Measurements from ENCODE around the gene NAA38. TPM values are rescaled to one million over a fixed set of nuclear protein-coding genes. Genes with fewer than 3 reads are reported as not detected.

Gene NAA38
- total RNA-seq, 1 experiment from 2014 or later, result 50.2 TPM

DNA sequence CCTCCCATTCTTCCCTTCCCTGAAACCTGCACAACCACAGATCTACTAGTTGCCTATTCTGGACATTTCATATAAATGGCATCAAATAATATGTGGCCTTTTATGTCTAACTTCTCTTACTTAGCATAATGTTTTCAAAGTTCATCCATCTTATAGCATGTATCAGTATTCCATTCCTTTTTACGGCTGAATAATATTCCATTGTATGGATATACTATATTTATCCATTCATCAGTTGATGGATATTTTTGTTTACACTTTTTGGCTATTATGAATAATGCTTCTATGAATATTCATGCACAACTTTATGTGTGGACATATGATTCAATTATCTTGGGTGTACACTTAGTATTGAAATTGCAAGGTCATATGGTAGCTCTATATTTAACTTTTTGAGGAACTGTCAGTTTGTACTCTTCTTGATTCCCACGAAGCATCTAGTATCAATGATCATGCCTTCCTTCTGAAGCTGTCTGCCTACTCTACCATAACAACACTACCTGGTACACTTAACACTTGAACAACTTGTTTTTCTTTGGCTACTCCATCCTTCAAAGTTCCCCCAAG is 18.5 kb upstream of the NAA38 start:
- TF ChIP-seq, protein P1, sequence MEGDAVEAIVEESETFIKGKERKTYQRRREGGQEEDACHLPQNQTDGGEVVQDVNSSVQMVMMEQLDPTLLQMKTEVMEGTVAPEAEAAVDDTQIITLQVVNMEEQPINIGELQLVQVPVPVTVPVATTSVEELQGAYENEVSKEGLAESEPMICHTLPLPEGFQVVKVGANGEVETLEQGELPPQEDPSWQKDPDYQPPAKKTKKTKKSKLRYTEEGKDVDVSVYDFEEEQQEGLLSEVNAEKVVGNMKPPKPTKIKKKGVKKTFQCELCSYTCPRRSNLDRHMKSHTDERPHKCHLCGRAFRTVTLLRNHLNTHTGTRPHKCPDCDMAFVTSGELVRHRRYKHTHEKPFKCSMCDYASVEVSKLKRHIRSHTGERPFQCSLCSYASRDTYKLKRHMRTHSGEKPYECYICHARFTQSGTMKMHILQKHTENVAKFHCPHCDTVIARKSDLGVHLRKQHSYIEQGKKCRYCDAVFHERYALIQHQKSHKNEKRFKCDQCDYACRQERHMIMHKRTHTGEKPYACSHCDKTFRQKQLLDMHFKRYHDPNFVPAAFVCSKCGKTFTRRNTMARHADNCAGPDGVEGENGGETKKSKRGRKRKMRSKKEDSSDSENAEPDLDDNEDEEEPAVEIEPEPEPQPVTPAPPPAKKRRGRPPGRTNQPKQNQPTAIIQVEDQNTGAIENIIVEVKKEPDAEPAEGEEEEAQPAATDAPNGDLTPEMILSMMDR (conservative IDR thresholded peaks at IDR 0.05), result no peak
- no peaks in the 10 kb centered on the region for H3K9me3 ChIP-seq (ENCODE audit: control insufficient read depth, low read depth, low read length)
- WGBS (ENCODE audit: extremely low coverage, insufficient read length, low lambda C conversion rate), result no CpG with 5 or more reads among the region's 2 CpGs

More for the DNA sequence above, 18.5 kb upstream of the NAA38 start:
- Histone ChIP-seq H2BK12ac (ENCODE audit: insufficient read length, low read depth, low read length) (no peak overlapping the region), H3K14ac (ENCODE audit: insufficient read depth, low read length) (no peak overlapping the region), H2AFZ (ENCODE audit: low read length) (no peak overlapping the region), H3K23me2 (ENCODE audit: insufficient read length, low read depth, low read length, poor library complexity, severe bottlenecking) (no peaks in the 10 kb centered on the region), H4K20me1 (ENCODE audit: control insufficient read depth, insufficient read depth, insufficient read length) (no peaks in the 10 kb centered on the region), H3K23ac (ENCODE audit: insufficient read length, low read depth, low read length) (no peak overlapping the region), H2BK5ac (ENCODE audit: insufficient read length, low read length) (no peak overlapping the region), H3K27ac (ENCODE audit: insufficient read length, low read depth, low read length) (no peak overlapping the region), H4K5ac (ENCODE audit: insufficient read length, low read depth, low read length) (no peak overlapping the region), H2AK5ac (ENCODE audit: insufficient read length, low read length) (no peak overlapping the region), H3K18ac (ENCODE audit: insufficient read length, low read depth, low read length) (no peak overlapping the region), H3K4me1 (ENCODE audit: insufficient read depth, low read length) (no peaks in the 10 kb centered on the region), H3T11ph (ENCODE audit: low read length) (no peak overlapping the region), H3K4ac (ENCODE audit: low read depth, low read length) (no peak overlapping the region), H2BK15ac (ENCODE audit: low read depth, low read length) (no peak overlapping the region), H3K56ac (ENCODE audit: insufficient read length, low read depth, low read length) (no peak overlapping the region), H2BK120ac (ENCODE audit: low read depth, low read length, poor library complexity, severe bottlenecking) (no peak overlapping the region), H3K4me2 (ENCODE audit: insufficient read depth, insufficient read length, low read length) (no peak overlapping the region), H4K8ac (replicated peaks; ENCODE audit: insufficient read length, low read depth, low read length) (no peak overlapping the region), H3K27me3 (ENCODE audit: insufficient read depth, low read length) (no peaks in the 10 kb centered on the region), H4K91ac (ENCODE audit: insufficient read length, low read depth, low read length) (no peak overlapping the region), H3K79me1 (ENCODE audit: insufficient read depth, low read depth, low read length, poor library complexity, severe bottlenecking) (no peaks in the 10 kb centered on the region), H3K79me2 (ENCODE audit: insufficient read depth, low read length) (no peaks in the 10 kb centered on the region), H3K9ac (ENCODE audit: extremely low read depth, insufficient read length, low read length) (no peak overlapping the region), H2BK20ac (ENCODE audit: low read depth, low read length, poor library complexity, severe bottlenecking) (no peak overlapping the region)
- Mint-ChIP-seq H3K4me3 (no peak overlapping the region), H3K9me3 (no peaks in the 10 kb centered on the region), H3K27ac (no peak overlapping the region), H3K27me3 (ENCODE audit: low read depth) (no peaks in the 10 kb centered on the region), H3K4me1 (peaks cover 0 to 3% of the 10 kb centered on the region in 2 experiments; a peak in 1 of 4 replicates), H3K36me3 (ENCODE audit: insufficient read depth in 1 of 3, low read depth in 3 of 3) (peaks cover 0 to 9% (median 0%) of the 10 kb centered on the region in 3 experiments; a peak in 1 of 7 replicates)
- DNase-seq, result no peak

Data from H9 (cell line).